WTC11 (cell line): ENCODE data around the gene PAN3. TPM values are rescaled to one million over a fixed set of nuclear protein-coding genes. Genes with fewer than 3 reads are reported as not detected.

ENCODE experiments used
- ATAC-seq: fragments of 200-7000 bp; cut with Tn5 transposase; 2 replicates; pipeline ENCODE4 v1.10.0; 2021; ENCODE audit warnings: mild to moderate bottlenecking, moderate library complexity
- CTCF ChIA-PET: fragments of 300-600 bp; sonication (Branson Sonifier 250); formaldehyde crosslinking; loops from one replicate; lab custom pipeline; 2021; ENCODE audit warnings: antibody characterized with exemption; lab: Charles Lee
- POLR2A ChIA-PET: fragments of 350-600 bp; sonication (Branson Sonifier 250); formaldehyde crosslinking; loops from one replicate; lab custom pipeline; 2021; ENCODE audit warnings: antibody characterized with exemption; lab: Charles Lee
- DNase-seq: peaks from one replicate; pipeline ENCODE4 v3.0.0; 2021; ENCODE audit warnings: low spot score
- H3K27ac Mint-ChIP-seq: 2 replicates; pipeline ENCODE4 v1.8.0; 2021; ENCODE audit warnings: mixed read lengths
- H3K27me3 Mint-ChIP-seq: 2 replicates; pipeline ENCODE4 v1.8.0; 2021; ENCODE audit warnings: low read depth, mild to moderate bottlenecking, moderate library complexity, mixed read lengths
- H3K36me3 Mint-ChIP-seq: 2 replicates; pipeline ENCODE4 v1.8.0; 2021; ENCODE audit warnings: mixed read lengths
- H3K4me1 Mint-ChIP-seq: 2 replicates; pipeline ENCODE4 v1.8.0; 2022; ENCODE audit warnings: mixed read lengths
- H3K4me3 Mint-ChIP-seq: 2 replicates; pipeline ENCODE4 v1.8.0; 2021; ENCODE audit warnings: mild to moderate bottlenecking, moderate library complexity, mixed read lengths
- H3K9me3 Mint-ChIP-seq: 2 replicates; pipeline ENCODE4 v1.8.0; 2021; ENCODE audit warnings: mixed read lengths
- ARID4B ChIP-seq: sonication (generic); formaldehyde crosslinking; IDR thresholded peaks from 2 replicates; pipeline ENCODE4 v1.8.0; 2023; ENCODE audit warnings: missing genetic modification reagents, mild to moderate bottlenecking, borderline replicate concordance
- CDX4 ChIP-seq: fragments of 250-450 bp; sonication (Bioruptor Pico); IDR thresholded peaks from 2 replicates; pipeline ENCODE4 v1.9.0; 2021; ENCODE audit warnings: moderate library complexity, mild to moderate bottlenecking, inconsistent platforms, borderline replicate concordance
- CREM ChIP-seq: sonication (generic); formaldehyde crosslinking; IDR thresholded peaks from 2 replicates; pipeline ENCODE4 v1.8.1; 2022; ENCODE audit warnings: mild to moderate bottlenecking, missing genetic modification reagents, moderate library complexity
- ELF4 ChIP-seq: sonication (generic); formaldehyde crosslinking; IDR thresholded peaks from 2 replicates; pipeline ENCODE4 v1.8.1; 2022; ENCODE audit warnings: low read depth, mild to moderate bottlenecking, moderate library complexity, missing genetic modification reagents
- GABPB1 ChIP-seq: sonication (generic); formaldehyde crosslinking; IDR thresholded peaks from 2 replicates; pipeline ENCODE4 v1.8.1; 2023; ENCODE audit warnings: mild to moderate bottlenecking, missing genetic modification reagents
- JAZF1 ChIP-seq: fragments of 250-450 bp; sonication (Bioruptor Pico); IDR thresholded peaks from 2 replicates; pipeline ENCODE4 v1.9.0; 2021; ENCODE audit warnings: moderate library complexity, mild to moderate bottlenecking, inconsistent platforms
- MLX ChIP-seq: sonication (generic); formaldehyde crosslinking; IDR thresholded peaks from 2 replicates; pipeline ENCODE4 v1.8.1; 2023; ENCODE audit warnings: mild to moderate bottlenecking, missing genetic modification reagents, moderate library complexity
- MYBL2 ChIP-seq: sonication (generic); formaldehyde crosslinking; IDR thresholded peaks from 2 replicates; pipeline ENCODE4 v1.8.1; 2023; ENCODE audit warnings: mild to moderate bottlenecking, moderate library complexity, missing genetic modification reagents
- NR3C1 ChIP-seq: sonication (generic); formaldehyde crosslinking; conservative IDR thresholded peaks from 2 replicates; pipeline ENCODE4 v1.8.1; 2023; ENCODE audit warnings: low read depth, mild to moderate bottlenecking, missing genetic modification reagents
- PREB ChIP-seq: sonication (generic); formaldehyde crosslinking; IDR thresholded peaks from 2 replicates; pipeline ENCODE4 v1.8.1; 2022; ENCODE audit warnings: mild to moderate bottlenecking, missing genetic modification reagents, moderate library complexity, borderline replicate concordance
- PRRX2 ChIP-seq: fragments of 250-450 bp; sonication (Bioruptor Pico); IDR thresholded peaks from 2 replicates; pipeline ENCODE4 v1.8.0; 2021; ENCODE audit warnings: mild to moderate bottlenecking
- SOX15 ChIP-seq: fragments of 250-450 bp; sonication (Bioruptor Pico); IDR thresholded peaks from 2 replicates; pipeline ENCODE4 v1.9.0; 2021; ENCODE audit warnings: mild to moderate bottlenecking
- TEAD4 ChIP-seq: sonication (generic); formaldehyde crosslinking; IDR thresholded peaks from 2 replicates; pipeline ENCODE4 v1.8.0; 2022; ENCODE audit warnings: mild to moderate bottlenecking, missing genetic modification reagents
- TP53 ChIP-seq: sonication (generic); formaldehyde crosslinking; IDR thresholded peaks from 2 replicates; pipeline ENCODE4 v1.8.1; 2023; ENCODE audit warnings: mild to moderate bottlenecking, missing genetic modification reagents
- ZNF281 ChIP-seq: sonication (generic); formaldehyde crosslinking; IDR thresholded peaks from 2 replicates; pipeline ENCODE4 v1.8.0; 2023; ENCODE audit warnings: mild to moderate bottlenecking, missing genetic modification reagents
- ZNF317 ChIP-seq: sonication (generic); formaldehyde crosslinking; IDR thresholded peaks from 2 replicates; pipeline ENCODE4 v1.8.1; 2023; ENCODE audit warnings: low read depth, mild to moderate bottlenecking, moderate library complexity, missing genetic modification reagents, borderline replicate concordance
- ZNF416 ChIP-seq: fragments of 250-450 bp; sonication (Bioruptor Pico); IDR thresholded peaks from 2 replicates; pipeline ENCODE4 v1.9.0; 2021; ENCODE audit warnings: mild to moderate bottlenecking, inconsistent platforms
- ZNF423 ChIP-seq: fragments of 250-450 bp; sonication (Bioruptor Pico); IDR thresholded peaks from 2 replicates; pipeline ENCODE4 v2.1.2; 2022; ENCODE audit warnings: mild to moderate bottlenecking, moderate library complexity
- ZSCAN18 ChIP-seq: fragments of 250-450 bp; sonication (Bioruptor Pico); IDR thresholded peaks from 2 replicates; pipeline ENCODE4 v2.1.2; 2022; ENCODE audit warnings: mild to moderate bottlenecking, moderate library complexity
- total RNA-seq: library from RNA; stranded (reverse); gene quantifications from 3 replicates; pipeline ENCODE4 v1.2.3, GENCODE V29; 2021

Gene PAN3
- total RNA-seq, 1 experiment from 2014 or later: 37.8 TPM

GRCh38 chr13:28329395-28330158, 191.2 kb downstream of the PAN3 start:
- Mint-ChIP-seq H3K27me3 (no peaks in the 10 kb centered on the region), H3K4me1 (peaks cover 16% of the 10 kb centered on the region)

GRCh38 chr13:28333204-28333881, 195.0 kb downstream of the PAN3 start:
- POLR2A ChIA-PET: no interaction called here
- H3K27me3 Mint-ChIP-seq: no peaks in the 10 kb centered on the region
- no peak overlapping the region for H3K27ac Mint-ChIP-seq
- no peak for DNase-seq
- H3K4me3 Mint-ChIP-seq: no peak overlapping the region
- CTCF ChIA-PET: interaction anchor here (1.0 kb wide), 1 partner anchor 9 kb away, joined by 3 read pairs; no protein-coding TSS in a partner anchor
- H3K36me3 Mint-ChIP-seq: peaks cover 37% of the 10 kb centered on the region
- H3K9me3 Mint-ChIP-seq: no peaks in the 10 kb centered on the region
- no peak for ATAC-seq
- H3K4me1 Mint-ChIP-seq: no peaks in the 10 kb centered on the region
- TF ChIP-seq ELF4 (no peak), ZNF281 (CRISPR knock-in tag) (no peak), NR3C1 (no peak), TP53 (no peak), ZNF423 (CRISPR knock-in tag) (no peak), ZNF317 (CRISPR knock-in tag) (no peak), ARID4B (no peak), TEAD4 (no peak), SOX15 (CRISPR knock-in tag) (no peak), GABPB1 (CRISPR knock-in tag) (no peak), CDX4 (CRISPR knock-in tag) (no peak), MLX (CRISPR knock-in tag) (no peak), ZNF416 (CRISPR knock-in tag) (no peak), CREM (no peak), JAZF1 (no peak), PRRX2 (CRISPR knock-in tag) (no peak)

More at GRCh38 chr13:28329395-28330158, 191.2 kb downstream of the PAN3 start:
- no peak overlapping the region for H3K4me3 Mint-ChIP-seq
- DNase-seq: no peak
- no peak overlapping the region for H3K27ac Mint-ChIP-seq
- no peaks in the 10 kb centered on the region for H3K9me3 Mint-ChIP-seq
- ChIA-PET POLR2A (no interaction called here), CTCF (interaction anchor here (1.1 to 1.4 kb wide), 2 partner anchors 15 to 307 kb away, joined by 3 to 4 read pairs; no protein-coding TSS in a partner anchor)
- ATAC-seq: no peak
- TF ChIP-seq MYBL2 (CRISPR knock-in tag): no peak
- TF ChIP-seq PREB (CRISPR knock-in tag): no peak
- TF ChIP-seq ZSCAN18: no peak
- H3K36me3 Mint-ChIP-seq: peaks cover 32% of the 10 kb centered on the region
